MCF 10A (cell line): ENCODE results near the gene BOK. TPM values are rescaled to one million over a fixed set of nuclear protein-coding genes. Genes with fewer than 3 reads are reported as not detected.

Experiments used
- BruUV-seq: library from RNA; stranded (reverse); fragments of 400-500 nt; replicated peaks from 2 replicates; lab custom pipeline; 2021; lab: Mats Ljungman, UMichigan
- CTCF ChIA-PET: fragments of 300-600 bp; sonication (Branson Sonifier 250); formaldehyde crosslinking; extraction: SDS; loops from one replicate; lab custom pipeline; 2021; ENCODE audit warnings: antibody characterized with exemption, inconsistent platforms; lab: Yijun Ruan, JAX
- POLR2A ChIA-PET: fragments of 300-600, 350-650 bp; sonication (Branson Sonifier 250); formaldehyde crosslinking; extraction: SDS; loops from one replicate; lab custom pipeline; 2020; ENCODE audit warnings: antibody characterized with exemption, inconsistent platforms; lab: Yijun Ruan, JAX
- DNase-seq: peaks from one replicate; pipeline ENCODE4 v3.0.0-alpha.2; 2018; ENCODE audit not compliant: unreplicated experiment
- H3K27ac Mint-ChIP-seq: one replicate; pipeline ENCODE4 v1.8.0; 2022; ENCODE audit warnings: mild to moderate bottlenecking, low read depth, mixed read lengths; ENCODE audit not compliant: unreplicated experiment
- H3K27me3 Mint-ChIP-seq: one replicate; pipeline ENCODE4 v1.8.0; 2022; ENCODE audit warnings: mixed read lengths; ENCODE audit not compliant: insufficient read depth, unreplicated experiment
- H3K36me3 Mint-ChIP-seq: one replicate; pipeline ENCODE4 v1.8.0; 2022; ENCODE audit warnings: mild to moderate bottlenecking, moderate library complexity, mixed read lengths; ENCODE audit not compliant: insufficient read depth, unreplicated experiment
- H3K4me1 Mint-ChIP-seq: one replicate; pipeline ENCODE4 v1.8.0; 2022; ENCODE audit warnings: mixed read lengths; ENCODE audit not compliant: insufficient read depth, unreplicated experiment
- H3K4me3 Mint-ChIP-seq: one replicate; pipeline ENCODE4 v1.8.0; 2022; ENCODE audit warnings: mild to moderate bottlenecking, moderate library complexity, mixed read lengths; ENCODE audit not compliant: unreplicated experiment
- H3K9me3 Mint-ChIP-seq: one replicate; pipeline ENCODE4 v1.8.0; 2022; ENCODE audit warnings: mixed read lengths; ENCODE audit not compliant: unreplicated experiment
- intact Hi-C: fragments of 100-400 bp; cut with micrococcal nuclease; formaldehyde crosslinking; loops from 2 replicates; pipeline ENCODE4 v1.14.1; 2022
- total RNA-seq: library from RNA; stranded (reverse); gene quantifications from 2 replicates; pipeline ENCODE4 v1.2.3, GENCODE V29; 2022
- TF ChIP-seq, protein P1 (sequence below): fragments of 200-600 bp; IDR thresholded peaks from one replicate; pipeline ENCODE4 v1.8.0; 2022; ENCODE audit warnings: antibody characterized with exemption, mild to moderate bottlenecking; ENCODE audit not compliant: unreplicated experiment

Gene BOK
- total RNA-seq, 1 experiment from 2014 or later, result 18.6 TPM

DNA sequence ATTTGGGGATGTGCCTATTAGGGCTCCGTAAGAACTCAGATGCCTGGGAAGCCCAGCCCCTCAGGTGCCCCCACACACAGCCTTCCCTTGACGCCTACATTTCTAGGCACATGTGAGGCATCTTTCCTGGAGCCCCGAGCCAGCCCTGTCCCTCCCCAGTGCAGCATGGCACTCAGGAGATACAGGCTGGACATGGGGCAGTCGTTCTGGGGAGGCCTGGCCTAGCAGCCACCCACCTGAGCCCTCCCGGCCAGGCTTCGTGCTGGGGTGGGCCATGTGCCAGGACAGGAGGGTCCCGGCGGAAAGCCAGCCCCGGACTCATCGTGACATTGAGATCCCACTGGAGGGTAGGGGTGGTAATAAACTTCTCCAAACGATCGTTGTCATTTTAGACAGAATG lies 15.2 kb downstream of the BOK start:
- BruUV-seq, result TSS peak; percentile 35

DNA sequence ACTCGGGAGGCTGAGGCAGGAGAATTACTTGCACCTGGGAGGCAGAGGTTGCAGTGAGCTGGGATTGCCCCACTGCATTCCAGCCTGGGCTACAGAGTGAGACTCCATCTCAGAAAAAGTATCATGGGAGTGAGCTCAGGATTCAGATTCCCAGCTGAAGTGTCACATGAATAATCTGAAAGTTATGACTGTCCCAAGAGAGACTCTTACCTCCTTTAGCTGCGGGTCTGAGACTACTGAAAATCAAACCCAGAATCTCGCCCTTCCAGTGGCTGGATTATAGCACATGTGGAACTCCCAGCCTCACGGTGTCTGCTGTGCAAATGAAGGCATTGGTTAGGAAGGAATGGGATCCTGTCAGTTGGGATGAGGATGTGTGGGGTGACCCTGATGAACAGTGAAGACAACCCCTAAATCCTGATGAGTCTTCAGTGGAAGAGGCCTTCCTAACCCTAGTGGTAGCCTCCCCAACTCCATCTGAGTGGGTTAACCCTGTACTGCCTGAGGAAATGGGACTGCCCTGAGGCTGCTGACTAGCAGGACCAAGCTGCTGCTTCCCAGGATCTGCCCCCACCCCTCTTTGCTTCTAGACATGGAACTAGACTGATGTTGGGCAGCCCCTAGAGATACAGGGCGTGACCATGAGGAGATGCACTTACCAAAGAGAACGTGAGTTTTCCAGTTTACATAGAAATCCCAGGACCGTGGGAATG lies 16.5 kb downstream of the BOK start:
- no peak for DNase-seq
- TF ChIP-seq, protein P1, sequence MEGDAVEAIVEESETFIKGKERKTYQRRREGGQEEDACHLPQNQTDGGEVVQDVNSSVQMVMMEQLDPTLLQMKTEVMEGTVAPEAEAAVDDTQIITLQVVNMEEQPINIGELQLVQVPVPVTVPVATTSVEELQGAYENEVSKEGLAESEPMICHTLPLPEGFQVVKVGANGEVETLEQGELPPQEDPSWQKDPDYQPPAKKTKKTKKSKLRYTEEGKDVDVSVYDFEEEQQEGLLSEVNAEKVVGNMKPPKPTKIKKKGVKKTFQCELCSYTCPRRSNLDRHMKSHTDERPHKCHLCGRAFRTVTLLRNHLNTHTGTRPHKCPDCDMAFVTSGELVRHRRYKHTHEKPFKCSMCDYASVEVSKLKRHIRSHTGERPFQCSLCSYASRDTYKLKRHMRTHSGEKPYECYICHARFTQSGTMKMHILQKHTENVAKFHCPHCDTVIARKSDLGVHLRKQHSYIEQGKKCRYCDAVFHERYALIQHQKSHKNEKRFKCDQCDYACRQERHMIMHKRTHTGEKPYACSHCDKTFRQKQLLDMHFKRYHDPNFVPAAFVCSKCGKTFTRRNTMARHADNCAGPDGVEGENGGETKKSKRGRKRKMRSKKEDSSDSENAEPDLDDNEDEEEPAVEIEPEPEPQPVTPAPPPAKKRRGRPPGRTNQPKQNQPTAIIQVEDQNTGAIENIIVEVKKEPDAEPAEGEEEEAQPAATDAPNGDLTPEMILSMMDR, result no peak
- Mint-ChIP-seq H3K4me1 (no peaks in the 10 kb centered on the region), H3K9me3 (no peaks in the 10 kb centered on the region), H3K4me3 (no peak overlapping the region), H3K36me3 (peaks cover 18% of the 10 kb centered on the region), H3K27ac (no peak overlapping the region), H3K27me3 (no peaks in the 10 kb centered on the region)
- POLR2A ChIA-PET, result interaction anchor here (0.8 to 1.3 kb wide), 2 partner anchors 13 to 15 kb away, joined by 3 read pairs; no protein-coding TSS in a partner anchor
- intact Hi-C loops, result no loop called here
- no TSS peak for BruUV-seq
- CTCF ChIA-PET, result no interaction called here

More for the DNA sequence above, 15.2 kb downstream of the BOK start:
- ChIA-PET POLR2A (interaction anchor here (1.3 kb wide), 1 partner anchor 14 kb away, joined by 3 read pairs; no protein-coding TSS in a partner anchor), CTCF (no interaction called here)
- Mint-ChIP-seq H3K27ac (no peak overlapping the region), H3K27me3 (no peaks in the 10 kb centered on the region), H3K4me3 (no peak overlapping the region), H3K4me1 (no peaks in the 10 kb centered on the region), H3K36me3 (peaks cover 10% of the 10 kb centered on the region), H3K9me3 (no peaks in the 10 kb centered on the region)
- no peak for DNase-seq
- intact Hi-C loops, result no loop called here
- TF ChIP-seq, protein P1, result no peak

DNA sequence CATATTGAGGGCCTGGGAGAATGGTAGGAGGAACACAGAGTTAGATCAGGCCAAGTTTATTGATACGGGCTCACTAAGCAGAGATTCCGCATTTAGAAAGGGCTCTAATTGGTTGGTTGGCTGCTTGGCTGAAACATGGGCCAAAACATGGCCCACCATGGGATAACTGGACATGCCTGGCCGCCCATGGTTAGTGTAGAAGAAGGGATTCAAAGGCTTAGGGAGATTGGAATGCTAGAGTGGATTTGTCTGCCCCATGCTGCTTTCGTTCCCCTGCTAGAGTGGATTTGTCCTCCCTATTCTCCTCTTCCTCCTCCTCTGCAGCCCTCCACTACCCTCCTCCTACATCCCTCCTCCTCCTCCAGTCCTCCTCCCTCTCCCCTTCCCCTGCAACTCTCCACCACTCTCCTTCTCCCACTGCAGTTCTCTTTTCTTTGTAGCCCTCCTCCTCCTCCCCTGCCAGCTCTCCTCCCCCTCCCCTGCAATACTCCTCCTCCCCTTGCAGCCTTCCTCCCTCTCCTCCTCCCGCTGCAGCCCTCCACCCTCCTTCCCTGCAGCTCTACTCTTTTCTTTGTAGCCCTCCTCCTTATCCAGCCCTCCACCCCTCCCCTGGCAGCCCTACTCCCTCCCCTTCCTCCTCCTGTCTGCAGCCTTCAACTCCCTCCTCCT lies 17.2 kb downstream of the BOK start:
- intact Hi-C loops, result no loop called here
- Mint-ChIP-seq H3K9me3 (no peaks in the 10 kb centered on the region), H3K4me1 (no peaks in the 10 kb centered on the region), H3K36me3 (peaks cover 22% of the 10 kb centered on the region), H3K4me3 (no peak overlapping the region), H3K27ac (no peak overlapping the region), H3K27me3 (no peaks in the 10 kb centered on the region)
- POLR2A ChIA-PET, result interaction anchor here (0.6 kb wide), 1 partner anchor 1461 kb away, joined by 5 read pairs; no protein-coding TSS in a partner anchor
- CTCF ChIA-PET, result interaction anchor here (0.6 kb wide), 1 partner anchor 14 kb away, joined by 3 read pairs; no protein-coding TSS in a partner anchor
- TF ChIP-seq, protein P1, result no peak
- DNase-seq, result no peak
- no TSS peak for BruUV-seq

DNA sequence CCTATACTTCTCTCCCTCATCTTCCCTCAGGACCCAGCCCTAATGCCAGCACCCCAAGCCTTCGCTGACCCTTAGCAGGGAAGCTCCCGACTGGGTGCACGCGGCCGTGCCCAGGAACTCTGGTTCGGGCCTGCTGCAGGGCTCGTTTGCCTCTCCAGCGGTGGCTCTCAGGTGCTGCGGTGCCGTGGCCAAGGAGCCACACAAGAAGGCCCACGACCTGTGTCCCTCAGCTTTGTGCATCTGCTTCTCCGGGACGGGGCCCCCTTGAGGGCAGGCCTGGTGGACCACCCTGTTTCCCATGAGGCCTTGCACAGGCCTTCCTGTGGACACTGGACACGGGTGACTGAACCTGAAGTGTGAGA lies 17.7 kb downstream of the BOK start:
- no peaks in the 10 kb centered on the region for H3K9me3 Mint-ChIP-seq
- ChIA-PET POLR2A (interaction anchor here (0.6 kb wide), 1 partner anchor 1462 kb away, joined by 5 read pairs; no protein-coding TSS in a partner anchor), CTCF (interaction anchor here (0.6 kb wide), 1 partner anchor 14 kb away, joined by 3 read pairs; no protein-coding TSS in a partner anchor)
- TF ChIP-seq, protein P1, result no peak
- intact Hi-C loops, result no loop called here
- H3K27me3 Mint-ChIP-seq, result no peaks in the 10 kb centered on the region
- H3K36me3 Mint-ChIP-seq, result peaks cover 22% of the 10 kb centered on the region
- DNase-seq, result no peak
- BruUV-seq, result no TSS peak
- H3K4me1 Mint-ChIP-seq, result no peaks in the 10 kb centered on the region
- no peak overlapping the region for H3K27ac Mint-ChIP-seq
- no peak overlapping the region for H3K4me3 Mint-ChIP-seq
